K562 (cell line): ENCODE measurements around the gene SF3B3. TPM values are rescaled to one million over a fixed set of nuclear protein-coding genes. Genes with fewer than 3 reads are reported as not detected.

Experiments
- ATAC-seq: fragments of 200-7000 bp; cut with Tn5 transposase; 3 replicates; pipeline ENCODE4 v1.9.1; 2020; ENCODE audit warnings: moderate library complexity
- BruUV-seq: library from RNA; stranded (reverse); fragments of 400-500 nt; replicated peaks from 2 replicates; lab custom pipeline; 2021; lab: Mats Ljungman, UMichigan
- CTCF ChIA-PET: fragments of 300-600 bp; formaldehyde crosslinking; extraction: SDS; loops from one replicate; lab custom pipeline; 2021; ENCODE audit warnings: low intra/inter-chr PET ratio; lab: Yijun Ruan, JAX
- POLR2A ChIA-PET: fragments of 300-600, 350-650 bp; sonication (Branson Sonifier 250); formaldehyde crosslinking; extraction: SDS; loops from one replicate; lab custom pipeline; 2021; ENCODE audit warnings: antibody characterized with exemption, inconsistent platforms; lab: Yijun Ruan, JAX
- DNase-seq, 4 experiments: peaks; one replicate each; pipeline versions ENCODE4 v3.0.0 to v3.0.0-alpha.2; 2011 to 2018; ENCODE audit warnings: low spot score in 3 of 4, mixed read lengths in 3 of 4; ENCODE audit errors: extremely low read depth in 1 of 4
- FAIRE-seq: peaks from 2 replicates; lab custom pipeline; 2011; peaks lifted over from hg19 to GRCh38; lab: Jason Lieb, UNC
- H2AFZ ChIP-seq: 2 replicates; pipeline ENCODE4 v1.6.0; 2011; ENCODE audit warnings: low read depth, low read length, control low read depth, inconsistent platforms
- H3K27ac ChIP-seq: fragments of 200-600 bp; 3 replicates; pipeline ENCODE4 v1.8.0; 2011; ENCODE audit warnings: low read depth, mild to moderate bottlenecking, control low read depth, inconsistent platforms, low read length, moderate library complexity, mixed read lengths; ENCODE audit errors: extremely low read depth
- H3K27me3 ChIP-seq, 2 experiments: fragments of 300-600 bp in 1 of 2; 2 replicates in 1 of 2; 3 replicates in 1 of 2; pipeline versions ENCODE4 v1.6.0 to v1.8.0; 2011; ENCODE audit warnings: inconsistent platforms in 2 of 2, low read length in 2 of 2, mild to moderate bottlenecking in 1 of 2, mixed read lengths in 1 of 2, moderate library complexity in 1 of 2; ENCODE audit not compliant: control insufficient read depth in 2 of 2, insufficient read depth in 2 of 2
- H3K36me3 ChIP-seq: fragments of 300-600 bp; 3 replicates; pipeline ENCODE4 v1.8.0; 2011; ENCODE audit warnings: mild to moderate bottlenecking, low read length, inconsistent platforms; ENCODE audit not compliant: control insufficient read depth, insufficient read depth
- H3K4me1 ChIP-seq, 2 experiments: fragments of 200-600 bp in 1 of 2; replicated peaks in 1 of 2; 2 replicates in 1 of 2; 3 replicates in 1 of 2; pipeline versions ENCODE4 v1.5.1 to v1.8.0; 2011; ENCODE audit warnings: inconsistent platforms in 2 of 2, low read length in 2 of 2, mild to moderate bottlenecking in 1 of 2, mixed read lengths in 1 of 2, moderate library complexity in 1 of 2; ENCODE audit not compliant: control insufficient read depth in 2 of 2, insufficient read depth in 2 of 2
- H3K4me2 ChIP-seq: 2 replicates; pipeline ENCODE4 v1.6.1; 2011; ENCODE audit warnings: low read length, control low read depth, inconsistent platforms, mixed read lengths; ENCODE audit not compliant: insufficient read depth
- H3K4me3 ChIP-seq: fragments of 200-600 bp; sonication (generic), shearing (Covaris generic); 2 replicates; pipeline ENCODE4 v1.5.1; 2016; ENCODE audit warnings: control low read depth, inconsistent platforms
- H3K79me2 ChIP-seq: fragments of 200-600 bp; 3 replicates; pipeline ENCODE4 v1.8.0; 2011; ENCODE audit warnings: low read length, inconsistent platforms; ENCODE audit not compliant: control insufficient read depth, insufficient read depth
- H3K9ac ChIP-seq, 2 experiments: 2 replicates each; pipeline versions ENCODE4 v1.6.0 to v1.6.1; 2011; ENCODE audit warnings: low read depth in 2 of 2, low read length in 2 of 2, control low read depth in 1 of 2, inconsistent platforms in 1 of 2, mild to moderate bottlenecking in 1 of 2, mixed read lengths in 1 of 2; ENCODE audit not compliant: insufficient read depth in 1 of 2
- H3K9me1 ChIP-seq: one replicate; pipeline ENCODE4 v1.6.0; 2011; ENCODE audit warnings: inconsistent platforms, mild to moderate bottlenecking, low read length, moderate library complexity; ENCODE audit not compliant: control insufficient read depth, insufficient read depth
- H3K9me3 ChIP-seq: replicated peaks from 2 replicates; pipeline ENCODE4 v1.5.1; 2011; ENCODE audit warnings: low read depth, low read length, inconsistent platforms; ENCODE audit not compliant: control insufficient read depth, insufficient read depth
- H4K20me1 ChIP-seq: replicated peaks from 2 replicates; pipeline ENCODE4 v1.6.1; 2011; ENCODE audit warnings: low read length, inconsistent platforms, mixed read lengths; ENCODE audit not compliant: control insufficient read depth, insufficient read depth
- DNMT1 ChIP-seq: fragments of 450-650 bp; IDR thresholded peaks from 2 replicates; pipeline ENCODE4 v1.6.1; 2016; ENCODE audit warnings: antibody characterized with exemption, mild to moderate bottlenecking
- HNRNPUL1 ChIP-seq: fragments of 200-400 bp; formaldehyde crosslinking; IDR thresholded peaks from 2 replicates; pipeline ENCODE4 v1.6.1; 2017; ENCODE audit warnings: low read length
- L3MBTL2 ChIP-seq: fragments of 450-650 bp; IDR thresholded peaks from 2 replicates; pipeline ENCODE4 v1.6.1; 2016; ENCODE audit warnings: mild to moderate bottlenecking, moderate library complexity
- MECOM ChIP-seq: fragments of 250-450 bp; sonication (Bioruptor Pico); IDR thresholded peaks from 2 replicates; pipeline ENCODE4 v1.8.0; 2022; ENCODE audit warnings: inconsistent platforms
- MYNN ChIP-seq, 2 experiments: sonication (generic); formaldehyde crosslinking in 1 of 2; IDR thresholded peaks; 2 replicates each; pipeline versions ENCODE4 v1.5.0 to v1.6.1; 2016 to 2020; ENCODE audit warnings: antibody characterized with exemption in 1 of 2, missing genetic modification reagents in 1 of 2
- NFATC3 ChIP-seq: fragments of 450-650 bp; IDR thresholded peaks from 2 replicates; pipeline ENCODE4 v1.6.1; 2017; ENCODE audit warnings: mild to moderate bottlenecking
- NFE2L1 ChIP-seq: fragments of 450-650 bp; IDR thresholded peaks from 2 replicates; pipeline ENCODE4 v1.6.1; 2016; ENCODE audit warnings: missing genetic modification characterization, low read depth, mild to moderate bottlenecking, missing compliant biosample characterization, moderate library complexity, borderline replicate concordance
- NFIC ChIP-seq: fragments of 450-650 bp; IDR thresholded peaks from 2 replicates; pipeline ENCODE4 v1.6.1; 2017; ENCODE audit warnings: mild to moderate bottlenecking, inconsistent platforms
- POLR3A ChIP-seq: IDR thresholded peaks from 2 replicates; pipeline ENCODE4 v1.6.1; 2011; ENCODE audit warnings: borderline replicate concordance, mild to moderate bottlenecking, moderate library complexity; ENCODE audit not compliant: insufficient read length, insufficient read depth; ENCODE audit errors: extremely low read depth
- PTTG1 ChIP-seq: fragments of 450-650 bp; IDR thresholded peaks from 2 replicates; pipeline ENCODE4 v1.6.1; 2016; ENCODE audit warnings: low read depth, mild to moderate bottlenecking, missing genetic modification characterization, missing compliant biosample characterization
- RUNX1 ChIP-seq: sonication (generic); IDR thresholded peaks from 2 replicates; pipeline ENCODE4 v1.6.1; 2016; ENCODE audit warnings: antibody characterized with exemption, low read depth
- SAFB2 ChIP-seq: fragments of 200-400 bp; formaldehyde crosslinking; IDR thresholded peaks from 2 replicates; pipeline ENCODE4 v1.6.1; 2018; ENCODE audit warnings: borderline replicate concordance, low read length, low read depth, moderate library complexity; ENCODE audit not compliant: severe bottlenecking
- SETDB1 ChIP-seq: IDR thresholded peaks from one replicate; pipeline ENCODE4 v1.6.1; 2012; ENCODE audit warnings: low read length, control low read depth, inconsistent platforms
- ZC3H11A ChIP-seq: IDR thresholded peaks from 2 replicates; pipeline ENCODE4 v1.6.1; 2012; ENCODE audit warnings: low read depth, low read length, improper control_type of control experiment
- ZNF133 ChIP-seq: fragments of 250-450 bp; sonication (Bioruptor Pico); IDR thresholded peaks from 2 replicates; pipeline ENCODE4 v1.4.0; 2020; ENCODE audit warnings: mild to moderate bottlenecking
- ZNF232 ChIP-seq: sonication (generic); formaldehyde crosslinking; IDR thresholded peaks from 2 replicates; pipeline ENCODE4 v1.8.0; 2022; ENCODE audit warnings: mild to moderate bottlenecking, missing genetic modification reagents
- ZNF445 ChIP-seq: fragments of 250-450 bp; sonication (Bioruptor Pico); IDR thresholded peaks from 2 replicates; pipeline ENCODE4 v1.4.0; 2020; ENCODE audit warnings: low read depth, mild to moderate bottlenecking, moderate library complexity
- ZNF561 ChIP-seq: fragments of 450-650 bp; formaldehyde crosslinking; conservative IDR thresholded peaks from 2 replicates; pipeline ENCODE4 v1.4.0; 2020; ENCODE audit warnings: mild to moderate bottlenecking, moderate library complexity
- WGBS: fragments of 100-300 bp; shearing (Covaris generic); methylation state at CpG from one replicate; pipeline ENCODE4 v1.1.6; 2016; ENCODE audit warnings: low coverage, mixed read lengths; ENCODE audit not compliant: insufficient coverage; ENCODE audit errors: missing lambda C conversion rate; 5-methylcytosine and 5-hydroxymethylcytosine counted together
- in situ Hi-C: fragments of 300-500 bp; cut with MboI; formaldehyde crosslinking; loops from 4 replicates; pipeline ENCODE4 v1.15.0; 2018; ENCODE audit warnings: inconsistent platforms, mixed read lengths
- intact Hi-C: fragments of 100-400 bp; cut with micrococcal nuclease; formaldehyde crosslinking; loops from 2 replicates; pipeline ENCODE4 v1.14.2; 2022
- polyA plus RNA-seq, 8 experiments: library from polyadenylated mRNA; depleted of rRNA in 4 of 8; stranded (reverse) in 5 of 8; unstranded in 3 of 8; fragments of >200 nt; fragmentation: Nextera tagmentation in 2 of 8; fragmentation: Illumina TruSeq in 1 of 8; extraction: Ambion mirVana in 2 of 8; extraction: Trizol in 1 of 8; gene quantifications; 2 replicates each; pipeline versions ENCODE4 v1.2.1 to v1.2.3, GENCODE V29; 2011 to 2014; ENCODE audit warnings: inconsistent platforms in 1 of 8, missing spikeins in 1 of 8
- total RNA-seq, 7 experiments: library from RNA; depleted of rRNA in 6 of 7; stranded (reverse); fragments of >200 nt in 6 of 7; fragmentation: Illumina TruSeq in 2 of 7; extraction: Trizol in 2 of 7; gene quantifications; 2 replicates each; pipeline versions ENCODE4 v1.2.1 to v1.2.3, GENCODE V29; 2011 to 2021; ENCODE audit warnings: low replicate concordance in 1 of 7
- TF ChIP-seq, protein P1 (sequence below): sonication (generic); formaldehyde crosslinking; IDR thresholded peaks from 2 replicates; pipeline ENCODE4 v1.8.1; 2023; ENCODE audit warnings: mild to moderate bottlenecking, missing genetic modification reagents, moderate library complexity
- TF ChIP-seq, protein P2 (sequence below), 3 experiments: IDR thresholded peaks in 2 of 3; conservative IDR thresholded peaks in 1 of 3; 2 replicates each; pipeline ENCODE4 v1.5.1; 2011 to 2012; ENCODE audit warnings: low read length in 3 of 3, mild to moderate bottlenecking in 3 of 3, control low read depth in 2 of 3, improper control_type of control experiment in 1 of 3, inconsistent platforms in 1 of 3, low read depth in 1 of 3, mixed read lengths in 1 of 3, moderate library complexity in 1 of 3; ENCODE audit not compliant: insufficient read depth in 2 of 3

The SF3B3 gene
- total and polyA plus RNA-seq, 9 of the 15 experiments (the other 6 are each of a cell fraction or from before 2014, with no cell fraction given): 98.9 to 546 (median 221) TPM

DNA sequence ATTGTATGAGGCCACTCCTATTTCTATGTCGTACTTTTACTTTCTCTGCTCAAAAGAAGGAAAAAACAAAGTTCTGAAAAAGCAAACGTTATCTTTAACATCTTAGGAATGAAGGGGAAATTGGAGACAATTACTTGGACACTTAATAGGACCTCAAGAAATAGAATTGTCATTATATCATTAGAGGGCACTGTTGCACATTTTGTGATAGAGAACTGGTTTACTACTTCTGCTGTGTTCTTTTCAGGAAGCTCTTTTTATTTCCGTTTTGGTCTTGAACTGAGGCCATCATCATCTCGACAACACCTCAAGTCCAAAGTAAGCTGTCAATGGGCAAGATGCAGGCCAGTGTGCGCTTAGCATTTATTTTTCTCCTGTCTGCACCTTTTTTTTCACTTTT, 14.9 kb upstream of the SF3B3 start (continued):
- TF ChIP-seq L3MBTL2: no peak
- TF ChIP-seq, protein P1, sequence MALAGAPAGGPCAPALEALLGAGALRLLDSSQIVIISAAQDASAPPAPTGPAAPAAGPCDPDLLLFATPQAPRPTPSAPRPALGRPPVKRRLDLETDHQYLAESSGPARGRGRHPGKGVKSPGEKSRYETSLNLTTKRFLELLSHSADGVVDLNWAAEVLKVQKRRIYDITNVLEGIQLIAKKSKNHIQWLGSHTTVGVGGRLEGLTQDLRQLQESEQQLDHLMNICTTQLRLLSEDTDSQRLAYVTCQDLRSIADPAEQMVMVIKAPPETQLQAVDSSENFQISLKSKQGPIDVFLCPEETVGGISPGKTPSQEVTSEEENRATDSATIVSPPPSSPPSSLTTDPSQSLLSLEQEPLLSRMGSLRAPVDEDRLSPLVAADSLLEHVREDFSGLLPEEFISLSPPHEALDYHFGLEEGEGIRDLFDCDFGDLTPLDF (CRISPR knock-in tag): no peak
- TF ChIP-seq ZNF445 (CRISPR knock-in tag): no peak
- TF ChIP-seq, protein P2, sequence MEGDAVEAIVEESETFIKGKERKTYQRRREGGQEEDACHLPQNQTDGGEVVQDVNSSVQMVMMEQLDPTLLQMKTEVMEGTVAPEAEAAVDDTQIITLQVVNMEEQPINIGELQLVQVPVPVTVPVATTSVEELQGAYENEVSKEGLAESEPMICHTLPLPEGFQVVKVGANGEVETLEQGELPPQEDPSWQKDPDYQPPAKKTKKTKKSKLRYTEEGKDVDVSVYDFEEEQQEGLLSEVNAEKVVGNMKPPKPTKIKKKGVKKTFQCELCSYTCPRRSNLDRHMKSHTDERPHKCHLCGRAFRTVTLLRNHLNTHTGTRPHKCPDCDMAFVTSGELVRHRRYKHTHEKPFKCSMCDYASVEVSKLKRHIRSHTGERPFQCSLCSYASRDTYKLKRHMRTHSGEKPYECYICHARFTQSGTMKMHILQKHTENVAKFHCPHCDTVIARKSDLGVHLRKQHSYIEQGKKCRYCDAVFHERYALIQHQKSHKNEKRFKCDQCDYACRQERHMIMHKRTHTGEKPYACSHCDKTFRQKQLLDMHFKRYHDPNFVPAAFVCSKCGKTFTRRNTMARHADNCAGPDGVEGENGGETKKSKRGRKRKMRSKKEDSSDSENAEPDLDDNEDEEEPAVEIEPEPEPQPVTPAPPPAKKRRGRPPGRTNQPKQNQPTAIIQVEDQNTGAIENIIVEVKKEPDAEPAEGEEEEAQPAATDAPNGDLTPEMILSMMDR (IDR thresholded peaks at IDR 0.05 in 2 of 3, conservative IDR thresholded peaks at IDR 0.05 in 1 of 3; ENCODE audit: insufficient read depth in 2 of 3, low read depth in 1 of 3, low read length in 3 of 3): peak in 1 of 3 experiments; percentile 18; a peak in 1 of 6 replicates
- no peak for TF ChIP-seq NFATC3
- no peak for TF ChIP-seq NFE2L1 (tag)
- TF ChIP-seq MECOM (CRISPR knock-in tag): no peak

DNA sequence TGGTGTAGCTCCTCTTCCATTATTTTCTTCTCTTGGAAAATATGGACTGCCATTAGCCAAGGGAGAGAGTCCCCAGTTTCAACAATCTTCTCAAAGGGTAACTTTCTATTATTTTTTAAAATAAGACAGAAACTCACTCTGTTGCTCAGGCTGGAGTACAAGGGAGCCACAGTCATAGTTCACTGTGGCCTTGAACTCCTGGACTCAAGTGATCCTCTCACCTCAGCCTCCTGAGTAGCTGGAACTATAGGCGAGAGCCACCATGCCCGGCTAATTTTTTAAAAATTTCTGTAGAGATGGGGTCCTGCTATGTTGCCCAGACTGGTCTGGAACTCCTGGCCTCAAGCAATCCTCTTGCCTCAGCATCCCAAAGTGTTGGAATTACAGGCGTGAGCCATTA, 13.4 kb upstream of the SF3B3 start:
- H3K27ac ChIP-seq: no peak overlapping the region
- H3K79me2 ChIP-seq: no peaks in the 10 kb centered on the region
- intact Hi-C loops (no loop called here), in situ Hi-C loops (no loop called here)
- no peaks in the 10 kb centered on the region for H3K9me3 ChIP-seq
- H3K4me2 ChIP-seq: no peak overlapping the region
- ATAC-seq: no peak
- CTCF ChIA-PET: no interaction called here
- no peaks in the 10 kb centered on the region for H4K20me1 ChIP-seq
- 91% methylated on average over 3 of the region's 3 CpGs for WGBS
- H2AFZ ChIP-seq: no peak overlapping the region
- BruUV-seq: no TSS peak
- peaks cover 72% of the 10 kb centered on the region; the same call in 2 of the 3 replicates for H3K36me3 ChIP-seq
- POLR2A ChIA-PET: interaction anchor here (1.2 kb wide), 2 partner anchors 10 to 15 kb away, joined by 3 read pairs; no protein-coding TSS in a partner anchor
- H3K9me1 ChIP-seq: no peaks in the 10 kb centered on the region
- H3K9ac ChIP-seq: no peak overlapping the region
- H3K4me3 ChIP-seq: no peak overlapping the region
- H3K4me1 ChIP-seq: no peaks in the 10 kb centered on the region
- DNase-seq: no peak
- no peaks in the 10 kb centered on the region for H3K27me3 ChIP-seq
- no peak for FAIRE-seq
- TF ChIP-seq ZNF133 (CRISPR knock-in tag) (no peak), ZNF232 (no peak), MYNN (IDR thresholded peaks at IDR 0.05) (no peak), MYNN (CRISPR knock-in tag; IDR thresholded peaks at IDR 0.05) (no peak), DNMT1 (no peak), HNRNPUL1 (no peak), RUNX1 (no peak), POLR3A (no peak), ZNF561 (CRISPR knock-in tag) (no peak), ZC3H11A (no peak), SAFB2 (no peak), SETDB1 (no peak), PTTG1 (tag) (no peak), NFIC (no peak)
